HEK293 (cell line): ENCODE results near the gene CALML4.

Source experiments
- CTCF ChIA-PET: fragments of 350-600 bp; formaldehyde crosslinking; extraction: SDS; loops from one replicate; lab custom pipeline; 2021; ENCODE audit warnings: antibody characterized with exemption; lab: Yijun Ruan, JAX
- POLR2A ChIA-PET: fragments of 300-600 bp; formaldehyde crosslinking; extraction: SDS; loops from one replicate; lab custom pipeline; 2020; ENCODE audit warnings: antibody characterized with exemption, inconsistent platforms; lab: Yijun Ruan, JAX
- H3K27ac ChIP-seq: fragments of 200-500 bp; sonication (Bioruptor generic); 2 replicates; pipeline ENCODE4 v1.5.1; 2014; ENCODE audit warnings: low read depth, low read length, control low read depth, inconsistent platforms; ENCODE audit errors: extremely low read depth
- H3K36me3 ChIP-seq, 2 experiments: fragments of 200-500 bp in 1 of 2; sonication (Bioruptor generic) in 1 of 2; 1 replicate in 1 of 2; 2 replicates in 1 of 2; pipeline ENCODE4 v1.5.1; 2014 to 2017; ENCODE audit warnings: inconsistent platforms in 2 of 2, low read length in 2 of 2; ENCODE audit not compliant: control insufficient read depth in 2 of 2, insufficient read depth in 1 of 2
- H3K4me1 ChIP-seq: fragments of 200-500 bp; sonication (Bioruptor generic); 2 replicates; pipeline ENCODE4 v1.5.1; 2014; ENCODE audit warnings: mild to moderate bottlenecking, low read length, inconsistent platforms; ENCODE audit not compliant: control insufficient read depth, insufficient read depth
- H3K4me3 ChIP-seq: 2 replicates; pipeline ENCODE4 v1.5.1; 2011; ENCODE audit warnings: low read depth, mild to moderate bottlenecking, control low read depth, low read length, moderate library complexity
- H3K9me3 ChIP-seq: fragments of 200-500 bp; sonication (Bioruptor generic); 2 replicates; pipeline ENCODE4 v1.5.1; 2014; ENCODE audit warnings: low read depth, low read length, inconsistent platforms; ENCODE audit not compliant: control insufficient read depth, insufficient read depth
- BCL11A ChIP-seq: fragments of 450-650 bp; formaldehyde crosslinking; IDR thresholded peaks from 2 replicates; pipeline ENCODE4 v1.5.1; 2016; ENCODE audit warnings: low read depth, missing biosample characterization, missing genetic modification characterization
- IKZF3 ChIP-seq: fragments of 450-650 bp; IDR thresholded peaks from 2 replicates; pipeline ENCODE4 v1.5.0; 2018; ENCODE audit warnings: missing biosample characterization, mild to moderate bottlenecking, missing genetic modification characterization, moderate library complexity
- PRDM10 ChIP-seq: fragments of 450-650 bp; formaldehyde crosslinking; IDR thresholded peaks from 2 replicates; pipeline ENCODE4 v1.5.1; 2016; ENCODE audit warnings: missing biosample characterization, missing genetic modification characterization
- PRDM4 ChIP-seq: fragments of 450-650 bp; formaldehyde crosslinking; IDR thresholded peaks from 2 replicates; pipeline ENCODE4 v1.5.1; 2017; ENCODE audit warnings: missing biosample characterization, missing genetic modification characterization
- REPIN1 ChIP-seq: fragments of 450-650 bp; formaldehyde crosslinking; IDR thresholded peaks from 2 replicates; pipeline ENCODE4 v1.5.1; 2017; ENCODE audit warnings: missing biosample characterization, missing genetic modification characterization, low read depth
- SCRT2 ChIP-seq: fragments of 450-650 bp; formaldehyde crosslinking; IDR thresholded peaks from 2 replicates; pipeline ENCODE4 v1.5.1; 2016; ENCODE audit warnings: missing biosample characterization, missing genetic modification characterization
- TCF7L2 ChIP-seq: IDR thresholded peaks from 2 replicates; pipeline ENCODE4 v1.6.1; 2011; ENCODE audit warnings: low read depth, mild to moderate bottlenecking, inconsistent platforms, low read length, moderate library complexity, borderline replicate concordance
- ZBTB44 ChIP-seq: fragments of 450-650 bp; IDR thresholded peaks from 2 replicates; pipeline ENCODE4 v1.5.1; 2018; ENCODE audit warnings: missing biosample characterization, mild to moderate bottlenecking, missing genetic modification characterization
- ZBTB48 ChIP-seq: fragments of 450-650 bp; formaldehyde crosslinking; IDR thresholded peaks from 2 replicates; pipeline ENCODE4 v1.5.1; 2016; ENCODE audit warnings: missing biosample characterization, missing genetic modification characterization
- ZNF133 ChIP-seq: fragments of 450-650 bp; formaldehyde crosslinking; IDR thresholded peaks from 2 replicates; pipeline ENCODE4 v1.5.1; 2016; ENCODE audit warnings: missing biosample characterization, missing genetic modification characterization
- ZNF138 ChIP-seq: fragments of 450-650 bp; formaldehyde crosslinking; IDR thresholded peaks from 2 replicates; pipeline ENCODE4 v1.5.1; 2016; ENCODE audit warnings: missing biosample characterization, missing genetic modification characterization, borderline replicate concordance
- ZNF155 ChIP-seq: fragments of 450-650 bp; formaldehyde crosslinking; IDR thresholded peaks from 2 replicates; pipeline ENCODE4 v1.5.1; 2016; ENCODE audit warnings: missing biosample characterization, missing genetic modification characterization
- ZNF248 ChIP-seq: fragments of 450-650 bp; formaldehyde crosslinking; IDR thresholded peaks from 2 replicates; pipeline ENCODE4 v1.5.1; 2017; ENCODE audit warnings: missing biosample characterization, missing genetic modification characterization
- ZNF280C ChIP-seq: fragments of 450-650 bp; formaldehyde crosslinking; IDR thresholded peaks from 2 replicates; pipeline ENCODE4 v1.5.1; 2016; ENCODE audit warnings: missing biosample characterization, missing genetic modification characterization
- ZNF37A ChIP-seq: fragments of 450-650 bp; IDR thresholded peaks from 2 replicates; pipeline ENCODE4 v1.5.1; 2018; ENCODE audit warnings: missing biosample characterization, missing genetic modification characterization
- ZNF394 ChIP-seq: fragments of 450-650 bp; formaldehyde crosslinking; IDR thresholded peaks from 2 replicates; pipeline ENCODE4 v1.5.1; 2016; ENCODE audit warnings: missing biosample characterization, missing genetic modification characterization, mild to moderate bottlenecking, moderate library complexity, borderline replicate concordance
- ZNF449 ChIP-seq: fragments of 450-650 bp; formaldehyde crosslinking; IDR thresholded peaks from 2 replicates; pipeline ENCODE4 v1.5.1; 2017; ENCODE audit warnings: missing biosample characterization, mild to moderate bottlenecking, missing genetic modification characterization, moderate library complexity
- ZNF624 ChIP-seq: fragments of 450-650 bp; formaldehyde crosslinking; IDR thresholded peaks from 2 replicates; pipeline ENCODE4 v1.5.1; 2017; ENCODE audit warnings: missing biosample characterization, missing genetic modification characterization
- ZNF791 ChIP-seq: fragments of 450-650 bp; formaldehyde crosslinking; IDR thresholded peaks from 2 replicates; pipeline ENCODE4 v1.5.1; 2016; ENCODE audit warnings: missing biosample characterization, missing genetic modification characterization
- ZNF843 ChIP-seq: fragments of 450-650 bp; formaldehyde crosslinking; IDR thresholded peaks from 2 replicates; pipeline ENCODE4 v1.5.1; 2016; ENCODE audit warnings: missing biosample characterization, missing genetic modification characterization

Gene CALML4

GRCh38 chr15:68184616-68185480 is 20.3 kb downstream of the CALML4 start:
- Histone ChIP-seq H3K4me1 (no peaks in the 10 kb centered on the region), H3K4me3 (no peak overlapping the region), H3K36me3 (peaks cover 42 to 68% of the 10 kb centered on the region in 2 experiments), H3K27ac (no peak overlapping the region), H3K9me3 (no peaks in the 10 kb centered on the region)
- ChIA-PET CTCF (interaction anchor here (0.5 to 1.1 kb wide), 5 partner anchors 15 to 880 kb away, joined by 3 to 5 read pairs (median 3); no protein-coding TSS in a partner anchor), POLR2A (no interaction called here)
- TF ChIP-seq PRDM4 (no peak), ZNF138 (tag by site-specific recombination) (no peak), ZNF791 (tag by site-specific recombination) (no peak), IKZF3 (tag by site-specific recombination) (no peak), ZBTB44 (tag by site-specific recombination) (no peak)

- ChIA-PET CTCF (interaction anchor here (0.8 kb wide), 1 partner anchor 879 kb away, joined by 3 read pairs; no protein-coding TSS in a partner anchor), POLR2A (no interaction called here)
- Histone ChIP-seq H3K4me1 (no peaks in the 10 kb centered on the region), H3K4me3 (no peak overlapping the region), H3K27ac (no peak overlapping the region), H3K36me3 (peaks cover 47 to 64% of the 10 kb centered on the region in 2 experiments), H3K9me3 (no peaks in the 10 kb centered on the region)
- TF ChIP-seq ZNF133 (no peak), BCL11A (tag by site-specific recombination) (no peak), REPIN1 (tag by site-specific recombination) (no peak), ZNF280C (no peak), ZNF624 (tag by site-specific recombination) (no peak), ZNF394 (no peak), TCF7L2 (no peak), ZNF37A (tag by site-specific recombination) (no peak), SCRT2 (tag by site-specific recombination) (no peak), ZNF449 (tag by site-specific recombination) (no peak), ZNF248 (tag by site-specific recombination) (no peak), ZNF155 (tag by site-specific recombination) (no peak), ZNF843 (no peak), PRDM10 (tag by site-specific recombination) (no peak), ZBTB48 (no peak)
Observed at GRCh38 chr15:68183616-68184315, 21.4 kb downstream of the CALML4 start.
